Raji (cell line): ENCODE measurements around the gene MUL1.

Experiments
- POLR2A ChIP-seq: IDR thresholded peaks from 2 replicates; pipeline ENCODE4 v1.6.1; 2011; ENCODE audit warnings: low read depth, low read length, control low read depth; ENCODE audit not compliant: insufficient read depth

MUL1 gene

GRCh38 chr1:20462397-20462796 lies 45.6 kb downstream of the MUL1 start:
- TF ChIP-seq POLR2A: no peak

GRCh38 chr1:20458717-20459116 lies 49.2 kb downstream of the MUL1 start:
- TF ChIP-seq POLR2A: no peak

GRCh38 chr1:20454004-20454403 lies 53.9 kb downstream of the MUL1 start:
- no peak for TF ChIP-seq POLR2A

- no peak for TF ChIP-seq POLR2A
These were observed 58.1 kb downstream of the MUL1 start for GRCh38 chr1:20449735-20450311.
